ENCODE results near the gene DCUN1D2. TPM values are rescaled to one million over a fixed set of nuclear protein-coding genes. Genes with fewer than 3 reads are reported as not detected.
"Not testable (repeated sequence)": the region's sequence is repeated elsewhere in the genome, so short reads cannot be mapped to it uniquely, and the experiment has no call there.

The DCUN1D2 gene
- total and polyA plus RNA-seq, 5 donors, result 91.6 to 160 (median 136) TPM

DNA sequence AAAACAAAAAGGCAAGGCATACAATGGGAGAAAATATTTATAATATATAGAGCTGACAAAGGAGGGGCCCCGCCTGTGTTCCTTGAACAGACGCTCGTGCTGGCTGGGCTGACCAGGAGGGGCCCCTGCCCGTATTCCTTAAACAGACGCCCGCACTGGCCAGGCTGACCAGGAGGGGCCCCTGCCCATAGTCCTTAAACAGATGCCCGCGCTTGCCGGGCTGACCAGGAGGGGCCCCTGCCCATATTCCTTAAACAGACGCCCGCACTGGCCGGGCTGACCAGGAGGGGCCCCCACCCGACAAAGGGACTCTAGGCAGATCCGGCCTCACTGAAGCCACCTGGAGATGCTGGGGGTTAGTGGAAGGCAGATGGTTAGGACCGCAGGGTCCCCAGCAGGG lies 46.5 kb downstream of the DCUN1D2 start:
- H3K27me3 ChIP-seq (ENCODE audit: control insufficient read depth, insufficient read depth), result no peaks in the 10 kb centered on the region
- ATAC-seq (peak in 1 of 2 donors; percentile 4), DNase-seq (no peak)
- intact Hi-C loops (cut with DNase I), result no loop called here
- 90% methylated on average over 15 of the region's 15 CpGs for WGBS
- no peak overlapping the region for H3K27ac ChIP-seq (ENCODE audit: low read length)
- H3K4me1 ChIP-seq (ENCODE audit: control insufficient read depth, insufficient read depth, low read length), result peaks cover 2% of the 10 kb centered on the region
- H3K4me3 ChIP-seq (ENCODE audit: low read length), result no peak overlapping the region
- H3K9me3 ChIP-seq (ENCODE audit: control insufficient read depth, low read length), result no peaks in the 10 kb centered on the region

DNA sequence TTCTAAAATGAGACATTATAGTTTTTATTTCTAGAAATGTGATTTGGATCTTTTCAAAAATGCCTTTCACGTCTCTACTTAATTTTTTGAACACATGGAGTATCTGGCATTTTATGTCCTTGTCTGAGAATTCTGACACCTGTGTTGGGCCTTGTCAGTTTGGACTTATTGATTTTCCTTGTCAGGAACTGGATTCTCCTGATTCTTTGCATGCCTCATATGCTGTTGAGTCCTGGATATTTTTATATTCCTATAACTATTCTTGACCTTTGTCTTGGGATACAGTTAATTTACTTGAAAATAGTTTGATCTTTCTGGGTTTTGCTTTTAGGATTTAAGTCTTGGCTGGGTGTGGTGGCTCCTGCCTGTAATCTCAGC lies 47.5 kb downstream of the DCUN1D2 start:
- intact Hi-C loops (cut with DNase I), result no loop called here
- 74% methylated on average over 1 of the region's 1 CpG for WGBS
- no peak for ATAC-seq

DNA sequence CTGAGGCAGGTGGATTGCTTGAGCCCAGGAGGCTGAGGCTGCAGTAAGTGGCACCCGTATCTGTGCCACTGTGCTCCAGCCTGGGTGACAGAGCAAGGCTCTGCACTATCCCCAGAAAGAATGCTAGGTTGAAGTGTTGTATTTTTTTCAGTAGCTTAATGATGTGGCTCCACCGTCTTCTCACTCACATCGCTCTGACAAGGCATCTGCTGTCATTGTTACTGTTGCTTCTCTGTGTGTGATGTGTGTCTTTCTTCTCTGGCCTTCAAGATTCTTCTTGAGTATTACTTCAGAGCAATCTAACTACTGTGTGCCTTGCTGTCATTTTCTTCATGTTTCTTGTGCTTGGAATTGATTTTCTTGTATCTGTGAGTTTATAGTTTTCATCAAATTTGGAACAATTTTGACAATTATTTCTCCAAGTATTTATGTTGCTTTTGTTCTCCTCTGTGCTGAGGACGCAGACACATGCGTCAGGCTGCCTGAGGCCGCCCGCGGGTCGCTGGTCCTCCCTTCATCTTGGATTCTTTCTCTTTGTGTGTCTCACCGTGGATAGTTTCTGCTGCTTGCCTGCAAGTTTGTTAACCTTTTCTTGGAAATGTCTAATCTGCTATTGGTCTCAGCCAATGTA lies 48.0 kb downstream of the DCUN1D2 start:
- intact Hi-C loops (cut with DNase I), result no loop called here
- Histone ChIP-seq H3K27ac (ENCODE audit: low read length) (no peak overlapping the region), H3K27me3 (ENCODE audit: control insufficient read depth, insufficient read depth) (no peaks in the 10 kb centered on the region), H3K4me3 (ENCODE audit: low read length) (no peak overlapping the region), H3K4me1 (ENCODE audit: control insufficient read depth, insufficient read depth, low read length) (peaks cover 2% of the 10 kb centered on the region), H3K9me3 (ENCODE audit: control insufficient read depth, low read length) (no peaks in the 10 kb centered on the region)
- ATAC-seq (no peak), DNase-seq (no peak)
- 85% methylated on average over 10 of the region's 10 CpGs for WGBS

More for the DNA sequence above, 47.5 kb downstream of the DCUN1D2 start:
- H3K4me1 ChIP-seq (ENCODE audit: control insufficient read depth, insufficient read depth, low read length), result peaks cover 2% of the 10 kb centered on the region
- H3K9me3 ChIP-seq (ENCODE audit: control insufficient read depth, low read length), result no peaks in the 10 kb centered on the region
- no peak for DNase-seq
- no peak overlapping the region for H3K4me3 ChIP-seq (ENCODE audit: low read length)
- no peak overlapping the region for H3K27ac ChIP-seq (ENCODE audit: low read length)
- no peaks in the 10 kb centered on the region for H3K27me3 ChIP-seq (ENCODE audit: control insufficient read depth, insufficient read depth)

DNA sequence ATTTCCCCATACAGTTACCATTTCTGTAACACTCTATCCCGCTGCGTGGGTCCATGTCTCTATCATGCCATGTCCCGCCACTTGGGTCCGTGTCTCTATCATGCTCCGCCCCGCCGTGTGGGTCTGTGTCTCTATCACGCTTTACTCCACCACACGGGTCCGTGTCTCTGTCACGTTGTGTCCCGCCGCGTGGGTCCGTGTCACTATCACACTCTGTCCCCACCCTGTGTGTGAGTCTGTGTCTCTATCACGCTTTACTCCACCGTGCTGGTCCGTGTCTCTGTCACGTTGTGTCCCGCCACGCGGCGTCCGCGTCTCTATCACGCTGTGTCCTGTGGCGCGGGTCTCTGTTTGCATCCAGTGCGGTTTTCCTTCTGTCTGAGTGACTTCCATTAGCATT lies 48.9 kb downstream of the DCUN1D2 start:
- no peaks in the 10 kb centered on the region for H3K9me3 ChIP-seq (ENCODE audit: control insufficient read depth, low read length)
- 93% methylated on average over 29 of the region's 29 CpGs for WGBS
- no peak overlapping the region for H3K27ac ChIP-seq (ENCODE audit: low read length)
- peaks cover 2% of the 10 kb centered on the region for H3K4me1 ChIP-seq (ENCODE audit: control insufficient read depth, insufficient read depth, low read length)
- no peak overlapping the region for H3K4me3 ChIP-seq (ENCODE audit: low read length)
- ATAC-seq (no peak), DNase-seq (no peak)
- intact Hi-C loops (cut with DNase I), result no loop called here
- H3K27me3 ChIP-seq (ENCODE audit: control insufficient read depth, insufficient read depth), result no peaks in the 10 kb centered on the region

DNA sequence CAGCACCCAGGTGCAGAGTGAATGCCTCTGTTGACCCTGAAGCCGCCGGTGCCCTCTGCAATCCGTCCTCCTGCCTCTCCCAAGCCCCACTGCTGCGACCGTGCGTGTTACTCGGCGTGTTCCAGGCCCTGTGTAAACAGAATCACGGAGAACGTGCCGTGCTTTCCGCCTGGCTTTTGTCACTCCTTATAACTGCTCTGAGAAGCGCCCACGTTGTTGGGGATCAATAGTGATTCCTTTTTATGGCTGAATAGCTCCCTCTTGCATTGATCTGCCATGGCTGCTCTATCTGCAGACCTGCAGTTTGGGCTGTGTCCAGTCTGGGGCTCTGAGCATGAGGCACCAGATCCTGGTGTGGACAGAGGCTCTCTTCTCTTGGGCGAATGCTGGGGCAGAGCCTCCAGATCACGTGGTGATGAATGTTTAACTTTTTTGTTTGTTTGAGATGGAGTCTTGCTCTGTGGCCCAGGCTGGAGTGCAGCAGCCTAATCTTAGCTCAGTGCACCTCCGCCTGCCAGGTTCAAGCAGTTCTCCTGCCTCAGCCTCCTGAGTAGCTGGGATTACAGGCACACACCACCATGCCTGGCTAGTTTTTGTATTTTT lies 53.0 kb downstream of the DCUN1D2 start:
- Histone ChIP-seq H3K27ac (ENCODE audit: low read length) (peak overlapping the region; percentile 20), H3K4me1 (ENCODE audit: control insufficient read depth, insufficient read depth, low read length) (no peaks in the 10 kb centered on the region), H3K4me3 (ENCODE audit: low read length) (no peak overlapping the region), H3K9me3 (ENCODE audit: control insufficient read depth, low read length) (no peaks in the 10 kb centered on the region), H3K27me3 (ENCODE audit: control insufficient read depth, insufficient read depth) (no peaks in the 10 kb centered on the region)
- ATAC-seq (peak in 1 of 2 donors; percentile 46), DNase-seq (peak in 1 of 3 donors; percentile 47)
- WGBS, result 73% methylated on average over 17 of the region's 17 CpGs
- intact Hi-C loops (cut with DNase I), result no loop called here

DNA sequence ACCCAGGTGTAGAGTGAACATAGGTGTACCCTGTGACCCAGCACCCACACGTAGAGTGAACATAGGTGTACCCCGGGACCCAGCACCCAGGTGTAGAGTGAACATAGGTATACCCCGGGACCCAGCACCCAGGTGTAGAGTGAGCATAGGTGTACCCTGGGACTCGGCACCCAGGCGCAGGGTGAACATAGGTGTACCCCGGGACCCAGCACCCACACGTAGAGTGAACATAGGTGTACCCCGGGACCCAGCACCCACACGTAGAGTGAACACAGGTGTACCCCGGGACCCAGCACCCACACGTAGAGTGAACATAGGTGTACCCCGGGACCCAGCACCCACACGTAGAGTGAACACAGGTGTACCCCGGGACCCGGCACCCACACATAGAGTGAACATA lies 53.6 kb downstream of the DCUN1D2 start:
- H3K9me3 ChIP-seq (ENCODE audit: control insufficient read depth, low read length); ATAC-seq; intact Hi-C loops (cut with DNase I); H3K27me3 ChIP-seq (ENCODE audit: control insufficient read depth, insufficient read depth); H3K4me1 ChIP-seq (ENCODE audit: control insufficient read depth, insufficient read depth, low read length); H3K27ac ChIP-seq (ENCODE audit: low read length); H3K4me3 ChIP-seq (ENCODE audit: low read length): not testable (repeated sequence)
- DNase-seq, result peak in 1 of 3 donors; percentile 37
- WGBS, result 93% methylated on average over 15 of the region's 15 CpGs

DNA sequence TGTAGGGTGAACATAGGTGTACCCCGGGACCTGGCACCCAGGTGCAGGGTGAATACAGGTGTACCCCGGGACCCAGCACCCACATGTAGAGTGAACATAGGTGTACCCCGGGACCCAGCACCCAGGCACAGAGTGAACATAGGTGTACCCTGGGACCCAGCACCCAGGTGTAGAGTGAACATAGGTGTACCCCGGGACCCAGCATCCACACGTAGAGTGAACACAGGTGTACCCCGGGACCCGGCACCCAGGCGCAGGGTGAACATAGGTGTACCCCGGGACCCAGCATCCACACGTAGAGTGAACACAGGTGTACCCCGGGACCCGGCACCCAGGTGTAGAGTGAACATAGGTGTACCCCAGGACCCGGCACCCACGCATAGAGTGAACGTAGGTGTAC lies 54.6 kb downstream of the DCUN1D2 start:
- H3K9me3 ChIP-seq (ENCODE audit: control insufficient read depth, low read length); ATAC-seq: not testable (repeated sequence)
- peak in 1 of 3 donors; percentile 46 for DNase-seq

DNA sequence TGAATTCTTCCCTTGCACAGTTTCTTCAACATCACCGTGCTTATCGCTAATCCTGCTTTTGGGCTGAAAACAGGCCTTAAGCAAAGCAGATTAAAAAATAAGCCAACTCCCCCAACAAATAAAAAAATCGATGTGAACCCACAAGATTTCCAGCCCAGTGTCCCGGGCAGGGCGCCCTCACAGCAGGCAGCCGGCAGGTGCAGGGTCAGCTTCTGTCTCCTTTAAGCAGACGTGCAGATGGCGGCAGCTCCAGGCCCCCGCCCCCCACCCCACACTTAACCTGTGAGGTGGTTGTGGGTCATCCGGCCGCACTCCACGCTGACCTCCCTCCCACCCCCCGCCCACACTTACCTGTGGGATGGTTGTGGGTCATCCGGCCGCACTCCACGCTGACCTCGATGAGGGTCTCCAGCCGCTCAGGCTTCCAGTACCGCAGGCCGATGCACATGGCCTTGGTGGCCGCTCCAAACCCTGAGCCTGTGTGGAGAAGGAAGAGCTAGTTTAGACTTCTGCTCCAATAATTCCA lies 57.1 kb downstream of the DCUN1D2 start:
- 91% methylated on average over 21 of the region's 21 CpGs for WGBS
- Histone ChIP-seq H3K27me3 (ENCODE audit: control insufficient read depth, insufficient read depth) (no peaks in the 10 kb centered on the region), H3K4me1 (ENCODE audit: control insufficient read depth, insufficient read depth, low read length) (no peaks in the 10 kb centered on the region), H3K9me3 (ENCODE audit: control insufficient read depth, low read length) (no peaks in the 10 kb centered on the region), H3K4me3 (ENCODE audit: low read length) (no peak overlapping the region), H3K27ac (ENCODE audit: low read length) (peak overlapping the region; percentile 21)
- intact Hi-C loops (cut with DNase I), result no loop called here
- ATAC-seq (no peak), DNase-seq (peak in 1 of 3 donors; percentile 45)

More for the DNA sequence above, 54.6 kb downstream of the DCUN1D2 start:
- H3K27ac ChIP-seq (ENCODE audit: low read length); H3K27me3 ChIP-seq (ENCODE audit: control insufficient read depth, insufficient read depth); H3K4me3 ChIP-seq (ENCODE audit: low read length); H3K4me1 ChIP-seq (ENCODE audit: control insufficient read depth, insufficient read depth, low read length); intact Hi-C loops (cut with DNase I): not testable (repeated sequence)
- 95% methylated on average over 15 of the region's 15 CpGs for WGBS

DNA sequence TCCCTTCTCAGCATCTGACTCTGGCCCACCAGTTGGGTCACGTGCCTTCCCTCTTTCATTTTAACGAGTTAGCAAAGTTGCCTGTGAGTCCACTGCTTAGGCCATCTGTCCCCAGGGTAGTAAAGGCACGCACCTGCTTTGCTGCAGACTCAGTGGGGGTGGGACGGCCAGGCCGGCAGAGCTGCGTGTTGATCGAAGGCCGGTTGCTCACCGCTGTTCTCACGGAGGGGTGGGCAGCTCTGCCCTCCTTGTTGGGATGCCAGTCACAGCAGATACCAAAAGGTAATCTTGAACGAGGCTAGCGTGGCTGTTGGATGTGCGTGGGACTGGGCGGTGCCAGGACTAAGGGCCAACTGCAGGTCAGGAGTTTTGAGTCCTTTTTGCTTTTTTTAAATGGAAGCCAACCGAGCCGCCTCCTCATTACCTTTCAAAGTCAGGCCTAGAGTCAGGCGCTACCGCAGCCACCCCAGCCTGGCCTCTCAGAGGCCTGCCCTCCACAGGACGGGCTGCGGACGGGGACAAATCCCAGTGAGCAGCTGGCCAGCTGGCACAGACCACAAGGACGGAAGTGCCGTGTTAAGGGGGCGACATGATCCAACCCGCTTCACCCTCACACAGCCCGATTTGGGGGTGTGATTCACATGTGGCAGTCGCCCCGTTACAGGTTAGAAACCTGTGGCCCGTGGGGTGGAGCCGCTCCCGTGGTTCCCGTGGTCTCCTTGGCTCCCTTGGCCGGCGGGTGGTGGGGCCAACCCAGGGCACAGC lies 57.8 kb downstream of the DCUN1D2 start:
- peak; percentile 31 to 44 for ATAC-seq
- Histone ChIP-seq H3K27me3 (ENCODE audit: control insufficient read depth, insufficient read depth) (no peaks in the 10 kb centered on the region), H3K27ac (ENCODE audit: low read length) (no peak overlapping the region), H3K4me1 (ENCODE audit: control insufficient read depth, insufficient read depth, low read length) (no peaks in the 10 kb centered on the region), H3K9me3 (ENCODE audit: control insufficient read depth, low read length) (no peaks in the 10 kb centered on the region), H3K4me3 (ENCODE audit: low read length) (no peak overlapping the region)
- peak in 1 of 3 donors; percentile 48 for DNase-seq
- intact Hi-C loops (cut with DNase I), result no loop called here
- 70% methylated on average over 34 of the region's 34 CpGs for WGBS

DNA sequence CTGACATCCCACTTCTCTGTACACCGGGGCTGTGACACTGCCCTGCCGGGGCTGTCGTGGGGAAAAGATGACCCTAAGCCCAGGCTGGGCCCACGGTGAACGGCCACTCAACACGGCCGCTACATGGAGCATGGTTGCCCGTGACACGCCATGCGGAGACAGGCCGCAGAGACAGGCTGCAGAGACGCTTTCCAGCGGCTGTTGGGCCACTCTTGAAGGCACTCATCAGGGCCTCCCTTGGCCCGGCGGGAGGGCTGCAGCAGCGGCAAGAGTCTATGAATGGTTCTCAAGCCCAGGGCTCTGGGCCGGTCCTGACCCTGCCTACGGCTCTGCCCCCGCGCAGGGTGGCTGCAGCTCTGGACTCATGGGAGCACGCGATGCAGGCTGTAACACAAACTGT lies 59.3 kb downstream of the DCUN1D2 start:
- H3K27ac ChIP-seq (ENCODE audit: low read length), result peak overlapping the region; percentile 45

More for the DNA sequence above, 59.3 kb downstream of the DCUN1D2 start:
- 86% methylated on average over 22 of the region's 22 CpGs for WGBS
- intact Hi-C loops (cut with DNase I), result no loop called here
- Histone ChIP-seq H3K4me1 (ENCODE audit: control insufficient read depth, insufficient read depth, low read length) (no peaks in the 10 kb centered on the region), H3K4me3 (ENCODE audit: low read length) (no peak overlapping the region), H3K27me3 (ENCODE audit: control insufficient read depth, insufficient read depth) (no peaks in the 10 kb centered on the region), H3K9me3 (ENCODE audit: control insufficient read depth, low read length) (no peaks in the 10 kb centered on the region)
- ATAC-seq (peak; percentile 20 to 30), DNase-seq (peak in 1 of 3 donors; percentile 49)
